NCI-H1694 (cell line): ENCODE measurements around the gene SLC9A3.

Source experiments
- DNase-seq: peaks from one replicate; lab custom pipeline; 2025; lab: John Stamatoyannopoulos, UW

The SLC9A3 gene

DNA sequence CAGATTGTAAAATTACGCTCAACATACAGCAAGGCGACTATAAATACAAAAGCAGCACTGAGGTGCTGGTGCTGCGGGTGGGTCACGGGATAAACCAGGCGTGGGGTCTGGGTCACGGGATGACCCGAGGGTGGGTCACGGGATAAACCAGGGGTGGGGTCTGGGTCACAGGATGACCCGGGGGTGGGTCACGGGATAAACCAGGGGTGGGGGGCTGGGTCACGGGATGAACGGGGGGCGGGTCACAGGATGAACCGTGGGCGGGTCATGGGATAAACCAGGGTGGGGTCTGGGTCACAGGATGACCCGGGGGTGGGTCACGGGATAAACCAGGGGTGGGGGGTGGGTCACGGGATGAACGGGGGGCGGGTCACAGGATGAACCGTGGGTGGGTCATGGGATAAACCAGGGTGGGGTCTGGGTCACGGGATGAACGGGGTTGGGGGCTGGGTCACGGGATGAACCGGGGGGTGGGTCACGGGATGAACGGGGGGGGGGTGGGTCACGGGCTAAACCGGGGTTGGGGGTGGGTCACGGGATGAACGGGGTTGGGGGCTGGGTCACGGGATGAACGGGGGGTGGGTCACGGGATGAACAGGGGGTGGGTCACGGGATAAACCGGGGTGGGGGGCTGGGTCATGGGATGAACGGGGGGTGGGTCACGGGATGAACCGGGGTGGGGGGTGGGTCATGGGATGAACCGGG lies 30.2 kb upstream of the SLC9A3 start:
- DNase-seq, result no peak

DNA sequence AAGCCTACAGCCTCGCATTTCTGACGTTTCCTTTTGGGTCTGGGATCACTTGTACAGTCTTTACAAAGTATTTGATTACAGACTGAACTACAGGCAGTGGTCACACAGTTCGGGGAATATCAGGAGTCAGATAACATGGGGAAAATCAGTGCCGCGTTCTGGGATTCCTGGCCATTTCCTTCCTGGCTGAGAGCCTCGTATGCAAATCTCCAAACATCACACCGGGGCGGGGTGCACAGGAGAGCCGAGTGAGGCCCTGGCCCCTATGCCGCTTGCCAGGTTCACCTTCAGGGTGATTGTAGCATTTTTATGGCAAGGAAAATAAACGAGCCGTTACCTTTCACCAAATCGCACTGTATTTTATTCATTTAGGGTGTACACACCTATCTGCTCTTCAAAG lies 29.6 kb upstream of the SLC9A3 start:
- DNase-seq, result no peak

DNA sequence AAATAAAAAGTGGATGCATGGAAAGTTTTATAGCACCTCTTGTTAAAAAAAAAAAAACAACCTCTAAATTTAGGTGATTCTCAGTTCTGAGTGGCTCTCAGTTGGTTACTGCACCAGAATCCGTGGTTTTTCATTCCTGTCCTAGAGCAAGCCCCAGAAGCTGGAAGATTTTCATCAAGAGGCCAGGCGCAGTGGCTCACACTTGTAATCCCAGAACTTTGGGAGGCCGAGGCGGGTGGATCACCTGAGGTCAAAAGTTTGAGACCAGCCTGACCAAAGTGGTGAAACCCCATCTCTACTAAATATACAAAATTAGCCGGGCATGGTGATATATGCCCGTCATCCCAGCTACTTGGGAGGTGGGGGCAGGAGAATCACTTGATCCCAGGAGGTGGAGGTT lies 27.2 kb upstream of the SLC9A3 start:
- no peak for DNase-seq

DNA sequence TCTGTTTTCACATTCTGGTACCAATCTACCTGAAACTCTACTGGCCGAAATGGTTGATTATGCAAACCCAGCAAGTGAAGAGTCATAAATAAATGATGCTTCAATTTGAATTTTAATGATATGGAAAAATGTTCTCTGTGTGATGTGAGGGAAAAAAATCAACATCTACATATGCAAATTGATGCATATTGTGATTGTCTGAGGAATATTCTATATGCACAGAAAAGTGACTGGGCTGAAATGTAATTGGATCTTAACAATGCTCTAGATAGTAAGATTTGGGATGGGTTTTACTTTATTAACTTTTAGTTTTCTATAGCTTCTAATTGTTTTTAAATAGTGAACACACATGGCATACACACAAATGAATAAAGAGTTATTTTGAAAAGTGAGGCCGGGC lies 25.0 kb upstream of the SLC9A3 start:
- DNase-seq, result no peak

DNA sequence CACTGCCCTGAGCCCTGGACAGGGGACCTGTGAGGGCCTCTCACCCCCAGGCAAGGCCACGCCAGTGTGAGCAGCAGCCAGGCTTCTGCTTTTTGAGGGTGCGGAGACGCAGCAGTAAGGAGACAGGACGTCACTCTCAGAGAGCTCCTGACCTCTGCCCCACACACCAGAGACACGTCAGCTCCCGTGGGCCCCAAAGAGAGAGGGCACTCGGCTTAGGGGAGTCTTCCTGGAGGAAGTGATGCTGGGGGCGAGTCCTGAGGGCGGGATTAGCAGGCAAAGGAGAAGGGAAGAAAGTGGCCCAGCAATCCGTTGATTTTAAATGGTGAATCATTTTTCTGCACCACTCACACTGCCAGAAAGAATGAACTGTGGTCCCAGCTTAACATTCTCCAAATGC lies 24.0 kb upstream of the SLC9A3 start:
- DNase-seq, result no peak

DNA sequence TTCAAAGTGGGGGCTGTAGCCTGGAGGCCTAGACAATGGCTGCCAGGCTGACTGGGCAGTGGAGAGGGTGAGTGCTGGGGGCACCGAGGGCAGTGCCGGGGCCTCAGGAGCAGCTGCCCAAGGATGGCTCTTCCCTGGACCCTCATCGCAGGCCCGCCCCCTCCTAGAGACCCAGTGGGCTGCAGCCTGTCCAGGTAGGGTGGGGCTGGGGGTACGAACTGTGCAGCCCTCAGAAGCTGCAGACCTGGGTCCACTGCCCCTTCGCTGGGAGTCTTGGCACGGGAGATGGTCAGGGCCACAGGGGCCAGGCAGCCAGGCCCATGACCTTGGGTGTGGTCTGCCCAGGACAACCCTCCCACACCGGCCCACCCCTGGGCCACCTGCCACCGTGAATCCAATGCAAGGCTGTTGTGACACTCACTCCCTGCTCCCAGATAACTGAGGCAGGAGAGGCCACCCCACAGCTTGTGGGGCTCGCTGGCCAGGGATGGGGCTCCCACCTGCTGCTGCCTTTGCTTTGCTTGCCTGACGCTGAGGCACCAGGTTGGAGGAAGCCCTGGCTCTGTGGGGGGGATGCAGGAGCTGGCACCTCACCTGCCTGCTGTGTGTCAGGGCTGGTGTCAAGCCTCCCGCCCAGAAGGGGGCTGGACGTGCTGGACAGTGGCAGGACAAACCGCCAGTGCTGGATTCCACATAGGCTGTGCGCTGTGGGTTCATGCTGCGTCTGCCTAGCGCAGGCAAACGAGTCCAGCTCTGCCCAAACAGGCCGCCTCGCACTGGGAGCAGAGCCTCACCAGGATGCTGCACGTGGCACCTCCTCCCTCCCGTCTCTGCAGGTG lies 23.1 kb upstream of the SLC9A3 start:
- DNase-seq, result no peak

GRCh38 chr5:546376-546908 lies 22.2 kb upstream of the SLC9A3 start:
- DNase-seq, result no peak

DNA sequence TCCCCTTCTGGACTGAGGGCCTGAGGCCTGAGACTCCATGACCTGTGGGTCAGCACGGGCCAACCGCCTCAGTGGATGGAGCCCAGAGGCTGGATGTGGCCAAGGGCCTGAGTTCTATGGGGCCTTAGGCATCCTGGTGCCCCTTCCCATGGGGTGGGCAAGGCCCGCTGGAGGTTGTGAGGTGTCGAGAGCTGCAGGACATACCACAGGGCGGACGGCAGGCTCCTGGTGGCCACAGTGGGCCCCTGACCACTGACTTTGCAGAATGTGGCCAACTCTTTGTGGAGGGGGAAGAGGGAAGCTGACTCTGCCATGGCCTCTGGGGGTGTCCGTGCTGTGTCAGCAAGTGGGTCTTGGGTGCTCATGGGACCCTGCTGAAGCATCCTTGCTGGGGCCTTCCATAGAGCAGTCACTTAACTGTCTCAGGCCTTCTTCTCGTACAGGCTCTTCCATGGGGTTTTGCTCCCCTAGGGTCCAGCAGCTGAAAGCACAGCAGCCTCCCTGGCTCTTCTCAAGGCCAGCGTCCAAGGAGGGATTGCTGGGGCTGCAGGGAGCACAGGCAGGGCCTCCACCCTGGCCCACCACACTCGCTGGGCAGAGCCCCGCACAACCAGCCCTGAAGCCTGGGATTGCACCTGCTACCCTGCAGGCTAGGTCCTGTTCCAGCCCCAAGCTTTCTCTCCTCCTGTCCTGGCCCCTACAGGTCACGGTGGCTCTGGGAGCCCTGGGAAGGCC lies 21.6 kb upstream of the SLC9A3 start:
- no peak for DNase-seq

- DNase-seq, result no peak
Observed at GRCh38 chr5:544675-545355, 20.6 kb upstream of the SLC9A3 start.

DNA sequence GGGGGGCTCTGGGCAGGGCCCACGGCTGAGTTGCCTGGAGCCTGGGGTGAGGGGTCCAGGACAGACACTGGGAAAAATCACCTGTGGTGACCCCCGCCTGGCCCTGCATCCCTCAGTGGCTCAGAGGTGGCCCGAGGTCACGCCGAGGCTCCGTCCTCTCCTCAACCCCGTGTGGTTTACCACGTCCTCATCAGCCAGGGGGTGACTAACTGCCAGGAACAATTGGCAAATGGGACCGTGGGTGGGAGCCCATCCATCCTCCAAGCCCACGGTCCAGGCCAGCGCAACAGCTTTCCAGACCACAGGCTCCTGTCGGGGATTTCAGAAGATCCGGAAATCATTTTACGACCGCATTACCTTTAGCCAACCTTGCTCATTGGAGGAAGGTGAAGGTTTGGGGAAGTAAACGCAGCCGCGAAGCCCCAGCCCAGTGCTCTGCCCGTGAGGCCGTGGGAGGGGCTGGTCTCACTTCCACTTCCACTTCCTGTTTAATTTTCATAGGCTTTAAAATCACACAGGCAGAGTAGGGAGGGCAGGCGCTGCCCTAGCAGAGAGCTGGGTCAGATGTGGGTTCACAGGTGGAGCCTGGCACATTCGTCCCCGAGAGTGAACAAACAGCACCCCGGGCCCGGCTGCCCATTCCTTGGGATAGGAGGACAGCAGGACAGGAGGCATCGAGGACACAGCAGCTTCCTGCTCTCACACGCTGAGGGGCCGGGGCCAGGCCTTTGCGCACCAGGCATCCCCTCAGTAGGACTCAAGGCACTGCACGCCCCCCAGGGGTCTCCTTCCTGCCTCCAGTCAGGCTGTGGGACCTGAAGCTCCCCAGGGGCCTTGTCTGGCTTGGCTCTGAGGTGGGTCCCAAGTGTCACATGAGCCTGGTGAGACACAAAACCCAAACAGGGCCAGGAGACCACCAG lies 19.8 kb upstream of the SLC9A3 start:
- no peak for DNase-seq

DNA sequence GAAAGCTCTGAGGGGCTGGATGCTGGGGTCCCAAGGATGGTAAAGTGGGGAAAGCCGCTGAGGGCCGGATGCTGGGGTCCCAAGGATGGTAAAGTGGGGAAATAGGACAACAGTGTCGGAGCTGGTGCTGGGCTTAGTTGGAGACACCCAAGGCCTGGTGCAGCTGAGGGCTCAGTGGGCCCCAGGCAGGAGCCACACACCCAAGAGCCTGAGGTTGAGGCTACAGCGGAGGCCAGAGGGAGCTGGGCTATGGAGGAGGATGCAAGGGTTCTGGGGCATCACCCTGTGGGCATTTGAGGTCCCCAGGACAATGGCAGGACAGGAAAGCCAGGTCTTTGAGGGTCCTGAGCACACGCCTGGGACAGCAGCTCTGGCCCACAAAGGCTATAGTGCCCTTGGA lies 19.1 kb upstream of the SLC9A3 start:
- no peak for DNase-seq

DNA sequence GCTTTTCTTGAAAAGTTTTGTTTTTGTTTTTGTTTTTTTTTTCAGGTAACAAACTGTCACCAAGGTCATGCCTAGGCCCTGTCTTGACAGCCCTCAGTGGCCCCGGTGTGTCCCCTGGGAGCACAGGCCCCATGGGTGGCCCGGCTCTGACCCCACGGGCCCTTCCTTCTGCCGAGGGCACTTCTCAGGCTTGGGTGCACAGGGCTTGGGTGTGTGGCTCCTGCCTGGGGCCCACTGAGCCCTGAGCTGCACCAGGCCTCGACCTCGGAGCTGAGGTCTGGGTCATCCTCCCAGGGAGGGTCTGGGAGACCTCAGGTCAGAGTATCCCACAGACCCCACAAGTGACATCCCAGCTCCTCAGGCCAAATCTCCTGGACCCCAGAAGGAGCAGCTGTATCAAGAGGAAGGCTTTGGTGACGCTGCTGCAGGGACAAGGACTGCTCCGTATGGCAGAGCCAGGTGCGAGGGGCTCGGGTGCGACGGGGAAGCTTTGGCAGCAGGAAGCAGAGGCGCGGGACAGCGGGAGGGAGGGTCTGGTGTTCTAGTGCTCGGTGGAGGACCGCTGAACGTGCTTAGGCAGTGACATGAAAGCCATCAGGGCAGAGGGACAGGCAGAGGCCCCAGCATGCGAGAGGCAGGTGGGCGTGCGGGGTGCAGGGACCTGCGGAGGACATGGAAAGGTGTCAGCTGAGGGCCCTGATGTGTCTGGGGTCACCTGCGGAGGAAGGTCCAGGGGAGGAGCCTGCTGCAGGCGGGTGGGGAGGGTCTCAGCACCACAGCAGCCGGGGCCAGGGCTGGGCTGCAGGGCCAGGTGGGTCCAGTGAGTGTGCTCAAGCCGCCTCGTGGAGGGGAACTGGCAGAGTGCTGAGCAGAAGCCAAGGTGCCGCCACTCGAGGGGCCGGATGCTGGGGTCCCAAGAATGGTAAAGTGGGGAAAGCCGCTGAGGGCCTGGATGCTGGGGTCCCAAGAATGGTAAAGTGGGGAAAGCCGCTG lies 18.4 kb upstream of the SLC9A3 start:
- DNase-seq, result no peak

- DNase-seq, result no peak
Observed at GRCh38 chr5:541539-542318, 17.5 kb upstream of the SLC9A3 start.

GRCh38 chr5:540906-541538 lies 16.8 kb upstream of the SLC9A3 start:
- DNase-seq, result no peak

GRCh38 chr5:540071-540905 lies 16.0 kb upstream of the SLC9A3 start:
- DNase-seq, result no peak

- DNase-seq, result no peak
Observed at GRCh38 chr5:539469-540070, 15.3 kb upstream of the SLC9A3 start.
